HG02981 (cell line): ENCODE results near the gene EIF2A.
A peak's percentile ranks its signal among the peaks of the same experiment; 100 is the strongest.
"Not testable (repeated sequence)": the region's sequence is repeated elsewhere in the genome, so short reads cannot be mapped to it uniquely, and the experiment has no call there.

Experiments used
- ATAC-seq: cut with Tn5 transposase; IDR thresholded peaks from one replicate; pipeline ENCODE4 v1.9.1; 2021; ENCODE audit warnings: mild to moderate bottlenecking, moderate library complexity; ENCODE audit not compliant: unreplicated experiment

Gene EIF2A

DNA sequence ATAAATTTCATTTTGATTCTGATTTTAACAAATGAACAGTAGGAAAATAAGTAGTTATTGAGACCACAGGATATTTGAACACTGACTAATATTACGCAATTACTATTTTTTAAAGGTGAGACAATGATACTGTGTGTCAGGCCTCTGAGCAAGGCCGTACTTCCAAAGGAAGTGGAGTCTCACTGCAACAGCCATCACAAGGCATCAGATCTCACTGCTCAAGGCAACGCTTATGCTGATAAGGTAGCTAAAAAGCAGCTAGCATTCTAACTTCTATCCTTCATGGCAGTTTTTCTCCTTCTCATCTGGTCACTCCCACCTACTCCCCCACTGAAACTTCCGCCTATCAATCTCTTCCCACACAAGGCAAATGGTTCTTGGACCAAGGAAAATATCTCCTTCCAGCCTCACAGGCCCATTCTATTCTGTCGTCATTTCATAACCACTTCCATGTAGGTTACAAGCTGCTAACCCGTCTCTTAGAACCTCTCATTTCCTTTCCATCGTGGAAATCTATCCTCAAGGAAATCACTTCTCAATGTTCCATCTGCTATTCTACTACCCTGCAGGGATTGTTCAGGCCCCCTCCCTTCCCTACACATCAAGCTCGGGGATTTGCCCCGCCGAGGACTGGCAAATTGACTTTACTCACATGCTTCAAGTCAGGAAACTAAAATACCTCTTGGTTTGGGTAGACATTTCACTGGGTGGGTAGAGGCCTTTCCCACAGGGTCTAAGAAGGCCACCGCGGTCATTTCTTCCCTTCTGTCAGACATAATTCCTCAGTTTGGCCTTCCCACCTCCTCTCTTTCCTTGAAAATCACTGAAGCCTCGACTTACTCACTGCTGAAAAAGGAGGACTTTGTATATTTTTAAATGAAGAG lies 54.3 kb downstream of the EIF2A start:
- ATAC-seq = not testable (repeated sequence)

DNA sequence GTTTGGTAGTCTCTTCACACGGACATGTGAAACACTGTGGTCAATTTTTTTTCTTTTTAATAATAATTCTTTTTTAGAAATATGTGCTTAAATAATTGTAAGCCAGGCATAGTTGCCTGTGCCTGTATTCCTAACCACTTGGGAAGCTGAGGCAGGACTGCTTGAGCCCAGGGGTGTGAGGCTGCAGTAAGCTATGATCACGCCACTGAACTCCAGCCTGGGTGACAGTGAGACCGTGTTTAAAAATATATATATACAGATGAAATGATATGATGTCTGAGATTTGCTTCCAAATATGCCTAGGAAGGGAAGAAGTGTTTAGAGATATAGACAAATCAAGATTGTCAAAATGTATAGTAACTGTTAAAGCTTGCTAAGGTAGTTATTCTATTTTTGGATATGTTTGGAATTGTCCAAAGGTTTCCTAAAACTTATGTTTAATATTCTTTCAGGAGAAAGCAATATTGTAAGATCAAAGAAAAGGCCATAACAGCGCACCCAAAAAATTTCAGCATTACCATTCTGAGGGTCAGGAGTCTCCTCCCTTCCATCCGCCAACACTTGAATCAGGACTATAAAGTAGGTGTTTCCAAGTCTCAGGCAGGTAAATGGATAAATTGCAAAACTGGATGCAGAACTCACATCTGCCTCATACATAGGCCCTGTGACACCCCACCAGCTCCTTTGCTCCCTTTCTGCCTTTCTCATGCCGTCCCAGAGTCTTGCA lies 56.0 kb downstream of the EIF2A start:
- ATAC-seq = peak; percentile 1

DNA sequence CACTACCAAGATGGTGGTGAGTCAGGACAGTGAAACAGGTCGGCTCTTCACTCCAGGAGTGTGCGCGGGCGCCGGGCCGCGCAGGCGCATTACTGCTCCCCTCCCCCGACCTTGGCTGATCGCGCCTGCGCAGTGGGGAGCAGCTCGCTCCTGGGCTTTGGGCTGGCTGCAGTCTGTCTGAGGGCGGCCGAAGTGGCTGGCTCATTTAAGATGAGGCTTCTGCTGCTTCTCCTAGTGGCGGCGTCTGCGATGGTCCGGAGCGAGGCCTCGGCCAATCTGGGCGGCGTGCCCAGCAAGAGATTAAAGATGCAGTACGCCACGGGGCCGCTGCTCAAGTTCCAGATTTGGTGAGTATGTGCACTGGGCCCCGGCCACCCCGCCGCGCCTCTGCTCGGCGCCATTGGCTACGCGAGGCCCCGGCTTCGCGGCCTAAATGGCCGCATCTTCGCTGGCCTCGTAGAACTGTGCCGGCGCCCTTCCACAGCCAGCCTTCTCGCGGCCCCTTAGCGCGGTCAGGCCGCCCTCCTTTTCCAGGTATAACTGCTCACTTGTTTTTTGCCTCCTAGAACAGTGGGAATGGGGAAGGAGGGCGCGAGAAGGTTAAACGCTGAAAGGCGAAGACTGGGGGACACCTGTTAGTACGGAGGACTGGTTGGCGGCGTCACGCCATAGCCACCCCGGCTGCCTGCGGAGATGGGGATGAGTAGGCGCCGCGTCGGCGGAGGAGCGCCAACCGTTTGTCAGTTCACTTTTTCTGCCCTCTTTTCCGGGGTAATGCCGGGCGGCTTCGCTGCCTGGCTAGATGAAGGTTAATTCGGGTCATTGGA lies 56.8 kb downstream of the EIF2A start, which contains the start of gene SELENOT:
Gene SELENOT (plus strand): TSS at position 169 of the 827 bp plus-strand sequence. CDS start 42 bp downstream, at position 211.
- peak; percentile 57 for ATAC-seq

DNA sequence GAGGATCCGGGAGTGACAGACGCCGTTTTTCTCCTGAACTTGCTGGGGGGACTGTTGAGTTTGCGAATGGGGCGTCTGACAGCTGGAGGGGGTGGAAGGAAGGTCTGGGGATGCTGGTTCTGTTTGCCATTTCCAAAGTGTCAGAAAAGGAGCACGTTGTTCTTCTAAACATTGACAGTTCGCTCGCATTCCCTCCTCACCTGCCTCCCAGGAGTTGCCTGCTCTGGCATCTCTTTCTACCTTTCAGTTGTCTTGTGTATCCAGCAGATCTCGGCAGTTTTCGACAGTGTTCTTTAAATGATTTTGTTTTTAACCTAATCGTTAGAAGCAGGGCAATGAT lies 57.4 kb downstream of the EIF2A start:
- ATAC-seq = no peak

DNA sequence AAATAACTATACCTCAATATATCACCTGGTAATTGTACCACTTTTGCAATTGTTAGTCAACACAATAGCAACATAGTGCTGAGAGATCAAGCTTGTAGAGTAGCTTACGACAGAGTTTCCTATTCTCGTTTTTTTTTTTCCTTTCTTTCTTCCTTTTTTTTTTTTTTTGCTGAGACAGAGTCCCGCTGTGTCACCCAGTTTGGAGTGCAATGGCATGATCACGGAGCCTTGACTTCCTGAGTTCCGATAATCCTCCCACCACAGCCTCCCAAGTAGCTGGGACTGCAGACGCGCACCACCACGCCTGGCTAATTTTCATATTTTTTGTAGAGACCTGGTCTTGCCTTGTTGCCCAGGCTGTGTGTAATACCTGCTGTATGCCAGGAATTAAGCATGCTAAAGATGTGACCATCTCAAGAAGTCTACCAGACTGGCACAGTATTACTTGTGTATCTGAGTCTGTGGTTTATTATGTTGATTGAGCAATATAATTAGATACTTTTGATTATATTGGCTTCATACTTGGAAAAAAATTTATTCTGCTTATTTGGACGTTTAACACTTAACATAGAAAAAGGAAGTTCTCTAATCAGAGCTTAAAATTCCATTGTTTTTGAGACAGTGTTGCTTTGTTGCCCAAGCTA lies 59.5 kb downstream of the EIF2A start:
- ATAC-seq = no peak

DNA sequence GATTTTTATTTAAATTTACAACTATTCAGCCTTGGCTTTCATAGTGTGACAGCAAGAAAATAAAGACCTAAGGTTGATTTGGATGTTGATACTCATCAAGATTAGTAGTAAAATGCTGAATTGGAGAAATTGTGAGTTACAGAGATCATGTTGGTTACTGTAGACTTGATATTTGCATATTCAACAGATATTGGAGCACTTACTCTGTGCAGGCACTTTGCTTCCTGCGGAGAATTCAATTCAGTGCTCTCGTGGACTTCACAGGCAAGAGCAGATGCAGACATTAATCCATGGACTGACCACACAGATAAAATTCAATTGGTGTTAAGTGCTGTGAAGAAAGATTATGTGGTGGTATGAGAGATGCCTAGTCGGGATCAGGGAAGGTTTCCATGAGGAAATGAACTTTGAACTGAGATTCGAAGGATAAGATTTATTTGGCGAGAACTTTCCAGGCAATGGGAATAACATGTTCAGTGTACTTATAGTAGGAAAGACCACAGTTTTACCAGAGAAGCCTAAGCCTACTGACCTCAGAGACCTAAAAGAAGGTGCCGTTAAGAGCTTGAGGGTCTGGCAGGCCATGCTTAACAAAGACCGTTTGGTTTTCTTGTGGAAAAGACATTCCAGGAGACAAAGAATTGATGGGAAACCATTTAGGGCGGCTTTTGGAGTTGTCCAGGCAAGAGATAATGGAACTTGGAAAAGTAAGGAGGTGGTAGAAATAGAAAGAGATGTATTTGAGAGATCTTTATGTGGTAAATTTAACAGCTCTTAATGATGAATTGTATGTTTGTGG lies 60.9 kb downstream of the EIF2A start:
- ATAC-seq = no peak

DNA sequence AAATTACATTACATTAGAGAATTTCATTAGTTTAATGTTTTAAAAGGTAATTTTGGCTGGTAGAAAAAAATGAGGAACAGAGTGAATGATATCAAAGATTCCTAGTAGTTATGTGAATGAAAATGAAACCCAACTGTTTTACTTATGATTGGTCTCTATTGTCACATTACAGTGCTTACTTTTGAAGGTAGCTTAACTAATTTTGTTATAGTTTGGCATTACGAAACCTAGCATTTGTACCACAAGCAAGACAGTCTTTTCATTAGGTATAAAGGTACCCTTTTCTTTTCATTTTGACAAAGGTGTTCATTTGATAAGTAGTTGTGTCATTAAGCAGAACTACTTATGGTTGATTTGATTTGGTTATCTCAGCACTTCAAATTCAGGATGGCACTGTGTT lies 63.4 kb downstream of the EIF2A start:
- no peak for ATAC-seq

DNA sequence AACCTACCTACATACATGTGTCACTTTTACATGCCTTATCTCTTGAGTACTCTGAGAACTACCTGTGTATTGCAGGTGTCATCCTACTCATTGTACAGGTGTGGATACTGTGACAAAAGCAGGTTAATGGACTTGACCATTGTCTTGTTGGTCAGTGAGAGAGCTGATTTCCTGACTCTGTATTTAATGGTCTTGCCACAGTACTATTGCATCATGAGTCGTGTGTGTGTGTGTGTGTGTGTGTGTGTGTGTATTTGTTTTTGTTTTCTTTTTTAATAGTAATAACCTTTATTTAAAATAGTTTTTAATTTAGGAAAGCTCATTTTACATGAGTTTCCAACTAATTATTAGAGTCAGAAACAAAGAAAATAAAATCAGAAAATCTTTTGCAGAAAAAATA lies 64.2 kb downstream of the EIF2A start:
- ATAC-seq = no peak

DNA sequence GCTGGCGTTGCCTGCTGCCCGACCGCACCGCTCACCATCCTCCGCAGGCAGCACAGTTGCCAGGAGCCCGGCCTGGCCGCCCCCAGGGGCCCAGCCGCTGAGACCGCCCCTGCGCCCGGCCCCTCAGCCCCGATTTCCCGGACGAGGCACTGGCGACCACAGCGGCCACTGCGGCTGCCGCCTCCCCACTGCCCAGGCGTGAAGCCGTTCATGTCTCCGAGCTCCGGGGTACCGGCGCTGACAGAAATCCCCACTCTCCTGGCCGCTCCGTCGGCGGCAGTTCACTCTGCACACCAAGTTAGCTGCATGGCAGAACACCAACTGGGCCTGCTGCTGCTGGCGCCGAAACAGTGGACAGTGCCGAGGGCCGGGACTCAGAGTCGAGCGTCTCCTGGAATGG lies 65.1 kb downstream of the EIF2A start:
- no peak for ATAC-seq

DNA sequence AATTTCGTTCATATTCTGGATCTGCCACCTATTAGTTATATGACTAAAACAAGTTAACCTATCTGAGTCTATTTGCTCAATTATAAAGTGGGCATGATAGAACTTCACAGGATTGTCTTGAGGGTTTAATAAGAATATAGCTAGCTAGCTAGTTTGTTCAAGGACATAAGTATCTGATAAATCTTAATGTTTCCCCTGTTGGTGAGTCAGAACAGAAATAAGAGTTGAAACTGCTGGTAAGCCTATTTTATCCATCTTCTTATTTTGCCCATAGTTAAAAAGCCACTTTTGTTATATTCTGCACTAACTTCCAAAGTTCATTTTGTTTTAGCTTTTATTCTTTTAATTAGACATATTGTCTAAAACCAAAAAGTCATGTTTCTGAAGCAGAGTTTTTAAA lies 65.9 kb downstream of the EIF2A start:
- no peak for ATAC-seq

DNA sequence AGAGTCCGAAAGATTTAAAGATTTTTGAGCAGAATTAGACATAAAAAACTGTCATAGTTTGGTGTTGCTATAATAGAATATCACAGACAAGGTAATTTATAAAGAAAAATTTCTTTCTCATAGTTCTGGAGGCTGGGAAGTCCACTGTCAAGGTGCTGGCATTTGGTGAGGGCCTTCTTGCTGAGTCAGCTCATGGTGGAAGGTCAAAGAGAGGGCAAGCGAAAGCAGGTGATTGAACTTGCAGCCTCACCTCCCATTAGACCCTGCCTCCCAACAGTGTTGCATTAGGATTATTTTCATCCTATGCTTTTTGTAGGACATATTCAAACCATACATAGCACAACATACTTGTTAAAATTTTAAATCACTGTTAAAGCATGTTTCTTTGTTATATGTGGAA lies 66.4 kb downstream of the EIF2A start:
- no peak for ATAC-seq

DNA sequence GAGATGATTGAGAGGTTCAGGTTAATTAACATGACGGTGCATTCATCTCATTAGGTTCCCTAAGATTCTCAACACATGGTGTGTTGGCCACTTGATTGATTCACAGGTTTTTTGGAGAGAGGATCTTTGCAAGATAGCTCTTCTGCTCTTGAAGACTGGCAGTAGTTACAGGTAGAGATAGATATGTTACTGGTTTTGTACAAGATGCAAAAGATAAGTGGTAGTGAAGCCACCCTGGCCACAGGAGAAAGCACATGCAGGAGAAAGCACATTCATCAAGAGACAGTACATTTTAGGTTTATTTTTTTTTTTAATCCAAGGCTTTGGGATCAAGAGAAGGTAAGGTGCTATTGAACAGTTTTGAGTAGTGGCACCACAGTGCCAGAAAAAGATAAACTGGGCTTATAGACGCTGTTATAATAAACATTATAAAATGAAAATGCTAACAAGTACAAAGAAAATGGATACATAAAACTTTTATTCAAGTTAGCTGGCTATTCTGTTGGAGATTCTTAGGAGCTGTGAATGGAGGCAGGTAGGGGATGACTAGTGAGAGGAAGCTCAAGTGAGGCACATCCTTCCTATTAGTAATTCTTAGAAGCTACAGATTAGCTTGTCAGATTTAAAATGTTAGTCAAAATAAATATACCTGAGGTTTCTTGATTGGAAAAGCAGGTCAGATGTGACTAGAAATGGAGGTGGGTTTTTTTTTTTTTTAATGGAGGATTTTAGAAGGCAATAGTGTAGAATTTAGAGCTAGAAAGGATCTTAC lies 67.3 kb downstream of the EIF2A start:
- no peak for ATAC-seq

DNA sequence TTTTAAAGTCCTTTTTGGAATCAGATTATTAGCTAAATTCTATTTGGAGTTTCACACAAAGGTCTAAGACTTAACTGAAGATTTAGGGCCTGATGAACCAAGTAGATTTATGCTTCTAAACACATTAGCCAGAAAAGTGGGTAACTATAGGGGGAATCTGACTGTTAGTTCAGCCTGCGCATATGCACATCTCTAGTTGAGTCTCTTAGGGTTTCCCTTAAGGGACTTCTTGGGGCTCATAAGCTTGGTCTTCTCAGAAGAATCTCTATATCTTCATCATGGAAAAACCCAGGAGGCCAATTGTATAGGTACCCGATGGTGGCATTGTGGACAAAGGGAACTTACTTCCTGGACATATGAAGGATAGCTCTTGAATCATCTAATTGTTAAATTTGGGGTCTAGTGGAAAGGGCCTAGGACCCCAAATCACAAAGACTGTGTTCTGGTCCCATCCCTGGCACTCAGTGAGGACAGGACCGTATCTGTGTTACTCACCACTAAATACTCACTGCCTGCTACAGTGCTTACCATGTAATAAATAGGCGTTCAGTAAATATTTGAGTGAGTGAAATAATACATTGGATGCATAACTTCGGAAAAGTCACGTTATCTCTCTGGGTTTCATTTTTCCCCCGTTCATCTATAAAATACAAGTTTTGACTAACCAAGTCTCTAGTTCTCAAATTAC lies 73.6 kb downstream of the EIF2A start:
- ATAC-seq = no peak

DNA sequence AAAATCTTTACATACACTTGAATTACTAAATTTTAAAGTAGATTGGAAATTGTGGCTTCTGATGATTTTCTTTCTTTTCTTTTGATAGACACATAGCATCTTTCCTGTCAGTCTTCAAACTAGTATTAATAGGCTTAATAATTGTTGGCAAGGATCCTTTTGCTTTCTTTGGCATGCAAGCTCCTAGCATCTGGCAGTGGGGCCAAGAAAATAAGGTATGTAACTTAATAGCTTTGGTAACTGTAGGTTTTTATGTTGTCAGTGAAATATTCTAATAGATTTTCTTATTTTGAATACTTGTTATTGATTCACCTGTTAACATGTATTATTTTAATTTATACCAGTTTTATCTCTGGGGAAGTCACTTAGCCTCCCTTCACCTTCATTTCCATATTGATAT lies 76.4 kb downstream of the EIF2A start:
- ATAC-seq = not testable (repeated sequence)

DNA sequence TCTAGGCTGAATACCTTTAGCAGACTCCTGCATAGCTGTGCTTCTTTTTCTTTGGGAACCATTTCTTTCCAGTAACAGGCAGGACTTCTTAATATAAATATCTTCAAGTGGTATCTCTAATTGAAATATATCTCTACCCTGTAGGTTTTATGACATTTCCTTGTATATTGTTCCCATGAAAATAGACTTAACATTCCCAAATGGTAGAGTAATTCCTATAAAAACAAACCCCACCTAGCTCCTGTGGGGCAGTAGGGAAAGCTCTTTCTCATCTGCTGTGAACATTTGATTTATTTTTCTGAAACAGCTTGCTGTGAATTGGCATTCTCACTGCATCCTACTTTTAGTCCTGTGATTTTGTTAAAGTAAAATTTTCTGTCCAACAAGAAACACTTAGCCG lies 77.4 kb downstream of the EIF2A start:
- no peak for ATAC-seq

DNA sequence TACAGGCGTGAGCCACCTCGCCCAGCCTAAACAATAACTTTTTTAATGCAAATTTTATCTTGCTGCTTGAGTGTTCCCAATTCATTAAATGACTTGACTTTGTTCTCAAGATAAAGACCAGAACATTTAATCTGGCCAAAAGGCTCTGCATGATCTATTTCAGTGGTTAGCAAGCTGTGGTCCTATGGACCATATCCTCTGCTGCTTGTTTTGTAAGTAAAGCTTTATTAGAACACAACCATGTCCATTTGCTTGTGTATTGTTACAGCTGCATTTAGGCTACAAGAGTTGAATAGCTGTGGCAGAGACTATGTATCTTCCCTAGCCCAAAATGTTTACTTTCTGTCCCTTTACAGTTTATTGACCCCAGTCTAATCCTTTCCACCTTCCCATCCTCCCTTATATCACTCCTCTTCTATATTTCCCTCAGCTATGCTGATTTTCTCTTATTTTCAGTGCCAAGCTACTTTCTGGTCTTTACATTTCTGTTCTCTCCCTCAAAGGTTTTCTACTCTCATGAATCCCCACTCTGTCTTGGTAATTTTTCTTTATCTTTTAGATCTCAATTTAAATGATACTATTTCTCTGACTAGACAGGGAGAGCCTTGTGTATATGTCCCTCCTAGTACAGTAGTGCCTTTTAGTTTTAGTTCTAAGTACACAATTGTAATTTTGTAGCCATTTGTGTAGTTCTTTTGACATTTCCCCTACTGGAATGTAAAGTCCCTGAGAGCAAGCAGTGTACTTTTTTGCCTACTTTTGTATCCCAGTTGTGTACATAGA lies 79.8 kb downstream of the EIF2A start:
- ATAC-seq = no peak

DNA sequence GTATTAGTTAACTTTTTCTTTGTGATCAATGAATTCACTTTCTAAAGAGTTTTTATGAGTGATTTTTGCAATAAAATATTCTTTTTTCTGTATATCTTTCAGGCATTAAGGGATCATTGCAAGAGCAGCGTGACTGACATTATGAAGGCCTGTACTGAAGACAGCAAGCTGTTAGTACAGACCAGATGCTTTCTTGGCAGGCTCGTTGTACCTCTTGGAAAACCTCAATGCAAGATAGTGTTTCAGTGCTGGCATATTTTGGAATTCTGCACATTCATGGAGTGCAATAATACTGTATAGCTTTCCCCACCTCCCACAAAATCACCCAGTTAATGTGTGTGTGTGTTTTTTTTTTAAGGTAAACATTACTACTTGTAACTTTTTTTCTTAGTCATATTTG lies 81.0 kb downstream of the EIF2A start:
- no peak for ATAC-seq
